SKM-1 treated with dmso at 0.1 percent for 144 hours (cell line): ENCODE measurements around the gene APOBEC3H.

Experiments used
- DNase-seq: peaks from one replicate; lab custom pipeline; 2025; ENCODE audit not compliant: unreplicated experiment; lab: John Stamatoyannopoulos, UW

The APOBEC3H gene

GRCh38 chr22:39108487-39108886, 11.4 kb downstream of the APOBEC3H start:
- DNase-seq = no peak

- DNase-seq = no peak
These were observed 12.3 kb downstream of the APOBEC3H start for GRCh38 chr22:39109361-39109760.

- peak; percentile 81 for DNase-seq
These were observed 13.9 kb downstream of the APOBEC3H start for GRCh38 chr22:39110631-39111561.

- DNase-seq = no peak
These were observed 17.1 kb downstream of the APOBEC3H start for GRCh38 chr22:39114112-39114511.

DNA sequence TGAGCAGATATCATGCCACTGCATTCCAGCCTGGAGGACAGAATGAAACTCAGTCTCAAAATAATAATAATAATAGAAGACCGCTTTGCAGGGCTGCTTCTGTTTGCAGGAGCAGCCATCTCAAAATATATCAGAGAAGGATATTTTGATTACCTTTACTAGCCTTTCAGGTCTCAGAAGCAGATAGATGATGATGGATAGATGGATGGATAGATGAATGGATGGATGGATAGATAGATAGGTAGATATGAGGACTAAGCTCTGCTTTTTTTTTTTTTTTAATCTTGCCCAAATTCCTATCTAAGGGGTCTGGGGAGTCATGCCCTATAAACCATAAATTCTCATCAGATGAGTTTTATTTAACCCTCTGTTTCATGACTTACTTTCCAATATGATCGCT, 18.5 kb downstream of the APOBEC3H start:
- DNase-seq = no peak

- DNase-seq = no peak
These were observed 19.1 kb downstream of the APOBEC3H start for GRCh38 chr22:39115977-39116621.

- peak; percentile 49 for DNase-seq
These were observed 20.6 kb downstream of the APOBEC3H start for GRCh38 chr22:39117585-39118191.

- DNase-seq = no peak
These were observed 23.9 kb downstream of the APOBEC3H start for GRCh38 chr22:39120983-39121382.

- no peak for DNase-seq
These were observed 25.9 kb downstream of the APOBEC3H start for GRCh38 chr22:39122772-39123470.

DNA sequence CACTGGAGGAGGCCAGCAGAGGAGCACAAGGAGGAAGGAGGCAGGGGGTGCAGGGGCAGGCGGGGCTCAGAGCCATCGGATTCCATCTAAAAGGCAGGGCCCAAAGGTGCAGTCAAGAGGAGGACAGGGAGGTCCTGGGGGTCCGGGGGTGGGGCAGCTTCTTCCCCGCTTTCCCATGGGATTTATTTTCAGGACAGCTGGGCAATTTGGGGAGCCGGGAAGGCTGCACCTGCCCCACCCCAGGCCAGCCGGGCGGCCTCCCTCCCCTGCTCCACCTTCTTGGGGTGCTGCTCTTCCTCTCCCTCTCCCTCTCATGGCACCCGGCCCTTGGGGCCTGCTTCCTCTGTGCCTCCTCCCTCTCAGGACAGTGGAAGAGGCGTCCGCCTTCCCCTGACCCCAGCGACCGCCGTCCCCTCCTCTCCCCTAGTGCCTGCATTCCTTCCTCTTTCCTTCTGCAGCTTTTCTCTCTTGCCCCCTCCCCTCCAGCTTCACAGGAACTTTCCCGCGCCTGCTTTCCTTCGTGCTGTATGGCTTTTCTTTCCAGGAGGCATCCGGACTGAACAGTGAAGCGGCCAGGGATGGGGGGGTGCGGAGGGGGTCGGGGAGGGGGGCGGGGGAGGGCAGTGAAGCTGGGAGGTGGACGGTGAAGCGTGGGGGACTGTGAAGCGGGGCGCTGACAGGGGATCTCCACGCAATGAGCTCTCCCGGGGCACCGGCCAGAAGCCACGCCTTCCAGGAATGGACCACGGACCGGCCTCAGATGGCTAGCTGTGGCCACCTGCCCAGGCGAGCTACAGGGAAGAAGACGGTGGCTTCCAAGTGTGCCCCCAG, 26.9 kb downstream of the APOBEC3H start:
- no peak for DNase-seq

DNA sequence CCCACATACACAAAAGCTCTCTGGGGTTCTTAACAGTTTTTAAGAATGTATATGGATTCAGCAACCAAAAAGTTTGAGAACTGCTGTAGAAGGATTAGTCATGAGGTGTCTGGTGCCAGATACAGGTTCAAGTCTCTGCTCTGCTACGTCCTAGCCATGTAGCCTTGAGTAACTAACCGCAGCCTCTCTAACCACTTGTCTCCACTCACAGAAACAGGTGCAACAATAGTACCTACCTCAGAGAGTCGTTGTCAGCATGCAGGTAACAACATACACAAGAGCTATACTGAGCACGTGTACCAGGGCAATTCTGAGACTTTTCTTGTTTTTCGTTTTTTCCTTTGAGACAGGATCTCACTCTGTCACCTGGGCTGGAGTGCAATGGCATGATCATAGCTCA, 28.6 kb downstream of the APOBEC3H start:
- DNase-seq = no peak

DNA sequence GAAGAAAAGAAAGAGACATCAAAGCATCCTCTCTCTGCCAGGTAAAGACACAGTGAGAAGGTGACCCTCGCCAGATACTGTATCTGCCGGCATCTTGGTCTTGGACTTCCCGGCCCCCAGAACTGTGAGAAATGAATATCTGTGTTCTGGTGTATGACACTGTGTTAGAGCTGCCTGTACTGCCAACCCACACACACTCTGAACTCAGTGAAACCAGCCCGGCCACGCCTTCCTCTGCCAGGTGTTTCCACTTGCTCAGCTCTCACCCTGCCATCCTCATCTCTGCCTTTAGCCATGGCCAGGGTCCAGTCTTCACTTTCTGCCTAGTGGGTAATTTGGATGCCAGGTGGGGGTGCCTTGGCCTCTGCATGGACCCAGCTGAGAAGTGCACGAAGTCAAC, 31.5 kb downstream of the APOBEC3H start:
- DNase-seq = no peak

GRCh38 chr22:39129081-39129480, 32.0 kb downstream of the APOBEC3H start:
- DNase-seq = no peak

- no peak for DNase-seq
These were observed 32.7 kb downstream of the APOBEC3H start for GRCh38 chr22:39129746-39130145.

GRCh38 chr22:39130152-39130704, 33.2 kb downstream of the APOBEC3H start:
- DNase-seq = no peak

DNA sequence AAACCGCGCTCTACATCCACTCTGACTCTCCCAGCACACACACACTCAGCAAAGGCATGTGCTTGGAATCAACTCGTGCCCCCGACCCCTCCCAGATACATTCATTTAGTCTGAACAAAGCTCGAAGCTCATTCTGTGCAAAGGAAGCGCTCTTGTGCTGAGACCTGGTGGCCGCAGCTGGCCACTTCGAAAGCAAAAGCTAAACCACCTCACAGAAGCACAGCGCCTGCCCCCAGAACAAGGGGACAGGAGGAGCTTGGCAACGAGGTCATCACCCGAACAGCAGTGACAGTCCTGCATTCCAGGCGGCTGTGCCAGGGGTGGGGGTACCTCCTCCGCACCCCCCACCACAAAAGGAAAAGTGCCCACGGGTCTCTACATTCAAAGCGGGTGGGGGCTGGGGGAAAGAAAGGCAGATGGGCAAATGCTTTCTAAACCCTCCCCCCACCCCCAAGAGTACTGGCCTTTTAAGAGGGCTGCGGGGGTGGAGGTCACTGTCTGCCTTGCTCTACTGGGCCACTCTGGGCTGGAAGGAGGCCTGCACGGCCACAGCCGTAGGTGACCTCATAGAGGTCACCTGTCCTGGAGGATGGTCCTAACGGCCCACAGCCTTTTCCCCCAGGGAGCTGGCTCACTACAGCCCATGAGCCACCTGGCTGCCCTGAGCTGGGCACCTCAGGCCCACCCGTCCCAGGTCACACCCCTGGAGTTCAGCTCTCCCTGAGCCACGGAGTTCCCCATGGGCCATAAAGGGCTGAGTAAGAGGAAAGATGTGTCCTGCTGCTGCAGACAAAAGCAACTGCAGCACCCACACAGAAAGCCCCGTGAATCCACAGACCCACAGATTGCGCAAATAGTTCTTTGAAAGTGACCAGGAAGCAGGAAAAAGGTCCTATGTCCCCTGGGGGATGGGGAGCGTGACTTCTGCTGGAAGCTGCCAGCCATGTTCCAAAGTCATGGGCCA, 34.1 kb downstream of the APOBEC3H start:
- no peak for DNase-seq

- DNase-seq = no peak
These were observed 35.2 kb downstream of the APOBEC3H start for GRCh38 chr22:39132281-39132680.

DNA sequence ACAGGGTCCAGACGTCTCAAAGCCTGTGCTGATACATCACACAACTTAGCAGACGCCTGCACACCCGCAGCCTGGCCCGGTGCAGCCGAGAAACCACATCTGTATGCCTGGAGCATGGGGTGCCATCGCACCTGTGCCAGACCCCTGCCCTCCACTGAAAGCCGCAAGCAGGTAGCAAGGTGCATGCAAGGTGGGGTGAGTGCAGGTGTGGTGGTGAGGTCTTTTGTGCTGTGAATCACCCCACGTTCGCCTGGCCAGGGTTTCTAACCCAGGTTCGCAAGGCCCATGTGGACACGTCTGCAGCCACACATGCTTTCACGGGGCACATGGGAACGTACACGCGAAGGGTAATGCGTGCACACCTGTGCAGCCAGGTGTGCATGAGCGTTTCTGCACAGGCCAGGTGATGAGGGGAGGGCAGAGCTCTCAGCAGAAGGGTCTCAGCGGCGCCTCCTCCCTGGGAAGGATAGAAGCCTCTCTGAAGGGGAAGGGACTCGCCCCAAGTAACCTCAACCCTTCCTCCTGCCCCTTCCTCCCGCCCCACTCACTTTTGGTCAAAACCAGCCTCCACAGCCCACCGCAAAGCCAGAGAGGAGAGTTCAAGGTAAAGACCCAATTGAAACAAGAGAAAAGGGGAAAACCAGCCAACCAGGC, 36.0 kb downstream of the APOBEC3H start:
- no peak for DNase-seq
